ENCODE measurements around the gene CTTN.

CTTN gene

GRCh38 chr11:70397983-70398833, at the start of gene CTTN:
CTTN (plus strand) TSS chr11:70398529; CDS start chr11:70407298, 8,769 bp downstream.
- H3K36me3 Mint-ChIP-seq (ENCODE audit: low read depth), result peaks cover 25% of the 10 kb centered on the region

GRCh38 chr11:70348608-70349007, 49.7 kb upstream of the CTTN start:
- H3K27ac Mint-ChIP-seq, result no peak overlapping the region
- peaks cover 5% of the 10 kb centered on the region for H3K27me3 Mint-ChIP-seq (ENCODE audit: low read depth, poor library complexity)
- H3K9me3 Mint-ChIP-seq, result no peaks in the 10 kb centered on the region
- no peak for DNase-seq
- peaks cover 57% of the 10 kb centered on the region for H3K36me3 Mint-ChIP-seq (ENCODE audit: low read depth)
- TF ChIP-seq, protein P1, sequence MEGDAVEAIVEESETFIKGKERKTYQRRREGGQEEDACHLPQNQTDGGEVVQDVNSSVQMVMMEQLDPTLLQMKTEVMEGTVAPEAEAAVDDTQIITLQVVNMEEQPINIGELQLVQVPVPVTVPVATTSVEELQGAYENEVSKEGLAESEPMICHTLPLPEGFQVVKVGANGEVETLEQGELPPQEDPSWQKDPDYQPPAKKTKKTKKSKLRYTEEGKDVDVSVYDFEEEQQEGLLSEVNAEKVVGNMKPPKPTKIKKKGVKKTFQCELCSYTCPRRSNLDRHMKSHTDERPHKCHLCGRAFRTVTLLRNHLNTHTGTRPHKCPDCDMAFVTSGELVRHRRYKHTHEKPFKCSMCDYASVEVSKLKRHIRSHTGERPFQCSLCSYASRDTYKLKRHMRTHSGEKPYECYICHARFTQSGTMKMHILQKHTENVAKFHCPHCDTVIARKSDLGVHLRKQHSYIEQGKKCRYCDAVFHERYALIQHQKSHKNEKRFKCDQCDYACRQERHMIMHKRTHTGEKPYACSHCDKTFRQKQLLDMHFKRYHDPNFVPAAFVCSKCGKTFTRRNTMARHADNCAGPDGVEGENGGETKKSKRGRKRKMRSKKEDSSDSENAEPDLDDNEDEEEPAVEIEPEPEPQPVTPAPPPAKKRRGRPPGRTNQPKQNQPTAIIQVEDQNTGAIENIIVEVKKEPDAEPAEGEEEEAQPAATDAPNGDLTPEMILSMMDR (IDR thresholded peaks at IDR 0.05), result no peak
- peaks cover 18% of the 10 kb centered on the region for H3K4me1 Mint-ChIP-seq
- no peak overlapping the region for H3K4me3 Mint-ChIP-seq

More at GRCh38 chr11:70397983-70398833, at the start of gene CTTN:
- Mint-ChIP-seq H3K4me1 (peaks cover 18% of the 10 kb centered on the region), H3K9me3 (no peaks in the 10 kb centered on the region), H3K27me3 (ENCODE audit: low read depth, poor library complexity) (peaks cover 11% of the 10 kb centered on the region), H3K27ac (no peak within 1 kb of the TSS), H3K4me3 (peak within 1 kb of the TSS; percentile 91)
- TF ChIP-seq, protein P1 (IDR thresholded peaks at IDR 0.05), result no peak
- DNase-seq, result peak; percentile 98

GRCh38 chr11:70351646-70352045, 46.7 kb upstream of the CTTN start:
- H3K9me3 Mint-ChIP-seq, result no peaks in the 10 kb centered on the region
- TF ChIP-seq, protein P1 (IDR thresholded peaks at IDR 0.05), result no peak
- no peak overlapping the region for H3K27ac Mint-ChIP-seq
- no peak for DNase-seq
- no peak overlapping the region for H3K4me3 Mint-ChIP-seq
- peaks cover 29% of the 10 kb centered on the region for H3K4me1 Mint-ChIP-seq
- peaks cover 8% of the 10 kb centered on the region for H3K27me3 Mint-ChIP-seq (ENCODE audit: low read depth, poor library complexity)
- peaks cover 62% of the 10 kb centered on the region for H3K36me3 Mint-ChIP-seq (ENCODE audit: low read depth)

- Mint-ChIP-seq H3K4me3 (no peak overlapping the region), H3K27ac (no peak overlapping the region), H3K36me3 (ENCODE audit: low read depth) (peaks cover 63% of the 10 kb centered on the region), H3K4me1 (peaks cover 29% of the 10 kb centered on the region), H3K27me3 (ENCODE audit: low read depth, poor library complexity) (peaks cover 12% of the 10 kb centered on the region), H3K9me3 (no peaks in the 10 kb centered on the region)
- DNase-seq, result no peak
- TF ChIP-seq, protein P1 (IDR thresholded peaks at IDR 0.05), result no peak
Observed at GRCh38 chr11:70352100-70352499, 46.2 kb upstream of the CTTN start.

DNA sequence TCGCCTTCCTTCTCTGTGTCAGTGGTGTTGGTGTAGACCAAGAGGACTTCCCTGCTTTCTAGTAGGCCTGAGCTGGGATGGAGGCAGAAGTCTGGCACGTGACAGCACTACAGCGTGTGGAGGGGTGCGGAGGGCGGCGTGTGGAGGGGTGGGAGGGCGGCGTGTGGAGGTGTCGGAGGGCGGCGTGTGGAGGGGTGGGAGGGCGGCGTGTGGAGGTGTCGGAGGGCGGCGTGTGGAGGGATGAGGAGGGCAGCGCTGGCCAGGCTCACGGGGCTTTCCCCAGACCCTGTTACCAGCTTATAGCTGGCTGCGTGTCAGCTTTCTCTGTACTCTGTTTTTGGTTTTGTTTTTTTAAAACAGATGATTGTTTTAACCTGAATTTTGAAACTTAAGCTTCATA, 45.7 kb upstream of the CTTN start:
- TF ChIP-seq, protein P1 (IDR thresholded peaks at IDR 0.05), result no peak
- Mint-ChIP-seq H3K27me3 (ENCODE audit: low read depth, poor library complexity) (peaks cover 12% of the 10 kb centered on the region), H3K4me1 (peaks cover 29% of the 10 kb centered on the region), H3K27ac (no peak overlapping the region), H3K9me3 (no peaks in the 10 kb centered on the region), H3K36me3 (ENCODE audit: low read depth) (peaks cover 63% of the 10 kb centered on the region), H3K4me3 (no peak overlapping the region)
- DNase-seq, result peak; percentile 12

GRCh38 chr11:70353329-70353728, 45.0 kb upstream of the CTTN start:
- TF ChIP-seq, protein P1 (IDR thresholded peaks at IDR 0.05), result no peak
- no peak for DNase-seq
- Mint-ChIP-seq H3K9me3 (no peaks in the 10 kb centered on the region), H3K27me3 (ENCODE audit: low read depth, poor library complexity) (peaks cover 16% of the 10 kb centered on the region), H3K27ac (peak overlapping the region; percentile 22), H3K4me1 (peaks cover 29% of the 10 kb centered on the region), H3K4me3 (no peak overlapping the region), H3K36me3 (ENCODE audit: low read depth) (peaks cover 64% of the 10 kb centered on the region)

Data from nephron progenitor cell (in vitro differentiated cells).